Measurements from ENCODE around the gene MON2.
"Not testable (repeated sequence)": the region's sequence is repeated elsewhere in the genome, so short reads cannot be mapped to it uniquely, and the experiment has no call there.

Gene MON2

DNA sequence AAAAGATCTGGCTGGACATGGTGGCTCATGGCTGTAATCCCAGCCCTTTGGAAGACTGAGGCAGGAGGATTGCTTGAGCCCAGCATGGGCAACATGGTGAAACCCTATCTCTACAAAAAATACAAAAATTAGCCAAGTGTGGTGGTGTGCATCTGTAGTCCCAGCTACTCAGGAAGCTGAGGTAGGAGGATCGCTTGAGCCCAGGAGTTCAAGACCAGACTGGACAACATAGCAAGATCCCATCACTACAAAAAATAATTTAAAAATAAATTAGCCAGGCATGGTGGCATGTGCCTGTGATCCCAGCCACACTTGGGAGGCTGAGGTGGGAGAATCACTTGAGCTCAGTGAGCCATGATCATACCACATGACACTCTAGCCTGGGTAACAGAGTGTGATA is 92.7 kb downstream of the MON2 start:
- DNase-seq, result not testable (repeated sequence)

DNA sequence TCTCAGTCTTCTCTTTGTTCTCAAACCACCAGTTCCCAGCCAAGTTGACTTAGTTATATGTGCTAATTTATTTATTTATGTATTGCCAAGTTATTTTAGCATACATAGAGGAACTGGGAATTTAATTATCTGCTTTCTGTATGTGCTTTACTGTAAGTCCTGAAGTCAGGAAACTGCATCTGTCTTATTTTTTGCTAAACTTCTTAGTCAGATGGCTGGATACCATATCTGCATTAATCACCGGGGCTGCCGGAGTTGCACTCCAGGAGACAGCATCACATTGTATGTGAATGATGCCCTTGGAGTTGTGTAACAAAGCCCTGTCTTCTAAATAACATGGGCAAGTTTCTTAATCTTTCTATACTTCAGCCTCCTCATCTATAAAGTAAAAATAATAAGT is 96.2 kb downstream of the MON2 start:
- DNase-seq, result no peak

DNA sequence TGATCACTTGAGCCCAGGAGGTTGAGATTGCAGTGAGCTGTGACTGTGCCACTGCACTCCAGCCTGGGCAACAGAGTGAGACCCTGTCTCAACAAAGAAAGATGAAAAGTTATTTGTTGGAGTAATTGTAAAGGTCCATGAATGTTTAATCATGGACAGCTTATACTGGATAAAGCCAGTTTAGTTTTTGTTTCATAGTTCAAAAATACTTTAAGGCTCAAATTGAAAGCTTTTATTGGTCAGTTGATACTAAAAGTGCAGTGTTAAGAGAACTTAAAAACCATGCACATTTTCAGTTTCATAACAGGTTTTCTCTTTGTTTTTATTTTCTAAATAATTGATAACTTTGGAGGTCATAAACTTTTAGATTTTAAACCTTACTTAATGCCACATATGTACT is 108.4 kb downstream of the MON2 start:
- no peak for DNase-seq

DNA sequence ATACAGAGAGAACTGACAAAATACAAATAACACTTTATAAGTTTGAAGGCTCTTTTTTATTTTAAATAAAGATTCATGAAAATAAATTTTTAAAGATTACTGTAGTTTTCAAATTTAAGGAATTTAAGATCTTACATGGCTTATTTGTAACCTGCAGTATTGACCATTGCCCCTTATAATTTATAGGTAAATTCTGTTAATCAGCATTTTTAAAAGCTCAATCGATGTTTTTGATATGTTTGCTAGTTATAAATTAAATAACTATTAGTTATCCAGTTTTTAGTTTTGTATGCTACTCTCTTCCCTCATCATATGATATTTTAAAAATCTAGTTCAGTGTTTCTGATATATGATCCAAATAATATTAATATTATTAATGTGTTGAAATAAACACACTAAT is 109.9 kb downstream of the MON2 start:
- DNase-seq, result no peak

DNA sequence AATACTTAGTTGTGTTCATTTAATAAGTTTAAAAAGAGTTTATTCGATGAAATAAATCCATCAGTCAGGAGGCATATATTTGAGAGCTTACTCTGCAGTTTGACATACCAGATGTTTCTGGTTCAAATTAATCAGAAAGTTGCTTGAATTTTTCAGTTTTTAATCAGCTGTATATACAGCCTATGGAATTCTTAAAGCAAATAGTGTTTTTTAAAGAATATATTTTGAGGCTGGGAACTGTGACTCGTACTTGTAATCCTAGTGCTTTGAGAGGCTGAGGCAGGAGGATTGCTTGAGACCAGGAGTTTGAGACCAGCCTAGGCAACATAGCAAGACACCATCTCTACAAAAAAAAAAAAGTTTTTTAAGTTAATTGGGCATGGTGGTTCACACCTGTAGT is 112.1 kb downstream of the MON2 start:
- DNase-seq, result no peak

DNA sequence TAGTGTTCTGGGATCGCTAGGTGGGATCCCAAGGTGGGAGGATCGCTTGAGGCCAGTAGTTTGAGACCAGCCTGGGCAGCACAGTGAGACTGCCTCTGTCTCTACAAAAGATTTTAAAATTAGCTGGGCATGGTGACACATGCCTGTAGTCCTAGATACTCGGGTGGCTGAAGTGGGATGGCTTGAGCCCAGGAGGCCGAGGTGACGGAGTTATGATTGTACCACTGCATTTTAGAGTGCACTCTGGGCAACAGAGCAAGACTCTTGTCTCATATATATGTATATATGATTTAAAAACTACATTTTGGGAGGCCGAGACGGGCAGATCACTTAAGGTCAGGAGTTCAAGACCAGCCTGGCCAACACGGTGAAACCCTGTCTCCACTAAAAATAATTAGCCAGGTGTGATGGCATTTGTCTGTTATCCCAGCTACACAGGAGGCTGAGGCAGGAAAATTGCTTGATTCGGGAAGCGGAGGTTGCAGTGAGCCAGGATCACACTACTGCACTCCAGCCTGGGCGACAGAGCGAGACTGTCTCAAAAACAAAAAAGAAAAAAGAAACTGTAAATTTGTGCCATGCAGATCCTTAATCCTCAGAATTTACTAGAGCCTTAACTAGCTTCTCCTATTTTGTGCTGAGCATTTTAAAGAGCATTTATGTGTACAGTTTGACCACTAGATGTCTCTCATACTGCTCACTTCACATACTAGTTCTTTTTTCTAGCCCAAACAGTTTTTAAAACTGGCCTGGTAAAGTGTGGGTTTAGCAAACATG is 114.8 kb downstream of the MON2 start:
- peak; percentile 31 for DNase-seq

DNA sequence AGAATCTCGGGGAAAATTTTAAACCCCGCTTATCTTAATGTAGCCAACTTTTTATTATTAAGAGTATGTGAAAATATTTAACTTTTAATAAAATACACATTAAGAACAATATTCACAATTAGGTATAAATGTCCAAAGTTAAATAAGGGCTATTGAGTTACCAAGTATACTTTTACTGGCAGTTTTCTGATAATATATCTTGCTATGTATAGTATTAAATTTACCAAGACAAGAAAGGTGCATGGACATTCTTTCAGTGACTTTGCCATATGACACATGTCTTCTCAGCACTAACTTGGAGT is 115.4 kb downstream of the MON2 start:
- DNase-seq, result no peak

DNA sequence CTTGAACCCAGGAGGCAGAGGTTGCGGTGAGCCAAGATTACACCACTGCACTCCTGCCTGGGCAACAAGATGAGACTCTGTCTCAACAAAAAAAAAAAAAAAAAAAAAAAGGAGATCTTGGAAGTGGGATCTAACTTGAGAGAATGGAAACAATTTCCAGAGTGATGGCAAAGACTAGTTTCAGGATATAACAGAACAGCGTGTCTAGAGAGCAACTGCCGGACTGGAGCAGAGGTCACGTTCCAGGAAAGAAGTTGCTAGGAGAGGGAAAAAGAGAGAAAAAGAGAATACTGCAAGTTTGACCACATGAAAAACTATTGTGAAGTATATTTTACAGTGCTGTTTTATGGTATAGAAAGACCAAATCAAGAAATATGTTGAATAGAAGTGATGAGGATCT is 118.0 kb downstream of the MON2 start:
- no peak for DNase-seq

DNA sequence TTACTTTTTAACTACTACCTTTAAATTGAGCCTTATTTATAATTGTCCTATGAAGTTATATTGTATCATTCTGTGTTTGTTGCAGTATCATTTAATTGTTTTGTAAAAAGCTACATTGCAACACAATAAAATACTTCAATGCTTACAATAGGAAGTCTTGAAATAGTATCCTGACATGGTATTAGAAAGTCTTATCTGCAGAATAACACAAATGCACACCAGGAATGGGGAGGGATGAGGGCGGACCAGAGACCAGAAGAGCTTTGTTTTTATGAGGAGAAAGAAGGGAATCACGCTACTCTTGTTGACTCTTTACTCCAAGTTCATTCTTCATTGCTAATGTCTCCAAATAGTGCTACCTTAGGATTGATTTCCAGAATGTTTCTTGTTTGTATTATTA is 120.2 kb downstream of the MON2 start:
- DNase-seq, result no peak

DNA sequence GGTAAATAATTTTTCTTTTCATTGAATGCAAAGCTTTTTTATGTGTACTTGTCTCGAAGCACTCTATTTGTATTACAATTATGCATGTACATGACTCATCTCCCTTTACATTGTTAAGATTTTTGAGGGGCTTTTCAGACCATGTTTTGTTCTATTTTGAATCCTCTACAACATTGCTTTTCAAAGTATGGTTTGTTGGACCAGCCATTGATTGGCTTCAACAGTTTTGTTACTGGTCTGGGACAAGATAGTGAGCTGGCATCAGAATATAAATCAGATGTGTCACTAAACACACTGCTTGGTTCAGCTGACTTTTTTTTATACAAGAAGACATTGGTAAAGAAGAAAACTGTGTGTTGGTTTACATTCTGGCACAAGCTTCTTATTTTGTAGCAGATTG is 122.3 kb downstream of the MON2 start:
- DNase-seq, result no peak

DNA sequence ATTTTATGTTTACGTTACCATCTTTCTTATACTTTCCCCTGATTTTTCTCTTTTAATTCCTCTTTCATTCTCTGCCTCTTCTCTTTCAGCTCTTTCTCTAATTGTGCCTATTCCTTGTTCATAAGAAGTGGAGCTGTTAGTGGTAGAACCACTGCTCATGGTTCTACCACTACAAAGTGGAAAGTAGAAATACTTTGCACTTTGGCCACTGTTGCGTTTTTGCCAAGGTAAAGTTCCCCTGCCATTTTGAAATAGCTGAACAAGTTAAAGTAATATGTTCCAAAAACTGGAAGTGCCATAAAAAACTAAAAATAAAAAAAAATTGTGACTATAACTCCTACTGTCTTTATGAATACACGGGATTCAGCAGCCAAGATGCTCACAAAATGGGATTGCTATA is 130.6 kb downstream of the MON2 start:
- no peak for DNase-seq

DNA sequence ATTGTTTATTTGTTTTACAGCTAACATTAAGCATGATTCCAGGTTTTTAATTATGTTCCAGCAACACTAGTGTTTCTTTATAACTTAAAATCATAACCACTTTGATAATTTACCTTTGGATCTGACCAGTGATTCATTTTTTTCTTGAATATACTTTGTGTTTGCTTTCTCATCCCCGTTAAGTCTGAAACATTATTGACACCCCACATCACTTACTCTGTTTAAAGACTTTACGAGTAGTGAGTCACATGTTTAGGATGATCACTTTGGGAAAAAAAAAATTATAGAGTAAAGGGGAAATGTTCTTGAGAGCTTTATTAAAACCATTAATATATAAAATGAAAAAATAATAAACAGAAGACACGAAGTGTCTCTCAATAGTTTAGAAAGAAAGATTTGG is 132.2 kb downstream of the MON2 start:
- no peak for DNase-seq

DNA sequence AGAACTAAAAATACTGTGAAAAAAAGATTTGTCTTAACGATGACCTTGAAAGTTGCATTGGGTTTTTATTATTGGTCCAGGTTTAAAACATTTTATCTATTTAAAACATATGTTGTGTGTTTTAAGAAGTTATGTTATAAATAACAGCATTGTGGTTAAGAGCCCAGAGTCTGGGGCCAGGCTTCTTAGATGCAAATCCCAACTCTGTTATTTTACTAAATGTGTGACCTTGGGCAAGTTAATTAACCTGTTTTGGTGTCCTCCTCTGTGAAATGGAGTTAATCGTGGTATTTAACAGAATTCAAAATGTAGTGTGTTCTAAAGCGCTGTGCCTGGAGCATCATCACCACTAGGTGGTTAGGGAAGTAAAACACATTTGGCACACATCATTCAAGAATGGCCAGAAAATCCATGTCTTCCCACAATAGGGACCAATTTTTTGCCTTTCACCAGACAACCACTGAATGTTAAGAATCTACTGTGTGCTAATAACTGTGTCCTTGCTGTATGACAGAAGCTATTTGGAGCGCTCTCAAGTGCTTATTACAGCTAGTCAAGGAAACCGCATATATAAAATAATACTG is 133.3 kb downstream of the MON2 start:
- peak; percentile 10 for DNase-seq

DNA sequence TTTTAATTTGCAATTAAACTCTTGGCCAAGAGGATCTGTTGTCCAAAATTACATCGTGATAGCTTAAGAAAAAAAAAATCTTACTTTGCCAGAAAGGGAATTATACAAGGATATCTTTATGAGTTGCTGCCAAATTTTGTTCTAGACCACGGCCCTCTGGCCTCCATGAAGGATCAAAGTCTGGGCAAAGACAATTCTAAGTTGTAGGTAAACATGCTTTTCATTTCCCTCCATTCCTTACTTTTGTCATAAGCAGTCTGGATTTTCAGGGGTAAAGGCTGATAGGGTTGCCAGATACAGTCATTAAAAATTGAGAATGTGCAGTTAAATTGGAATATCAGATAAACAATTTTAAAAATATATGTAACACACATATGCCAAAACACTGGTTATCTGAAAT is 135.1 kb downstream of the MON2 start:
- no peak for DNase-seq

DNA sequence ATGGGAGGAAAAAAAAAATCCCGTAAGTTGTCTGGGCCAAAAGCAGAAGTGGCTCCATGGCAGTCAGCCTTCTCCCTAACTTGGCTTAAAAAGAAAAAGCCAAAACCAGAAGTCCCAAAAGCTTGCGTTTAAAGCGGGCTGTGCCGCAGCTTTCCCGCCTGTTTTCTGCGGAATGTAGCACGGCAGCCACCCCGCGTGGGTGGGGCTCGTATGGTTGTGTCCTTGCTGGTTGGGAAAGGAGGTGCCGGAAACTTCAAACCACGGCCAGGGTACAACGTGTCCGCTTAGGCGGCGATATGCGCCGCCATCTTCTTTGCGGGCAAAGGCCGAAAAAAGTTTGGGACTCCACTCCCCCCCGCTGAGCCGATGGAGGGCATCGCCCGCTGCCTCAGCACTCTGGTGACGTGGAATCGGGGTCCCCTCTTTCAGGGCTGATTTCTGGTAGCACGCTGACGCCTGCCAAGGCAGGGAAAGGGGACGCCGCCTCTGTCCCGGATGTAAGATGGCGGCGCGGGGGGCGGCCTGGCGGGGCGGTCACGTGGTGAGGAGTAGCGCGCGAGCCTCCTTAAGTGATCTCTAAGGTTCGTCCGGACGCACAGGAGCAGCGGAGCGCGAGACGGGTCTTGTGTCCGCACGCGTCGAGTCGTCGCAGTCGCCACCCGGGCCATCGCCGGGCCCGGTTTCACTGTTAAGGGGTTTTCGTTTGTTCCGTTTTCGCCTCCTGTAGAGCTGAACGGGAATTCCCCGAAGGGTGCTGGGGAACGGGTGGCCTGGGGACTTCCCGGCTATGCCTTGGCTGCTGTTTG is 135.8 kb downstream of the MON2 start:
- peak; percentile 93 for DNase-seq

DNA sequence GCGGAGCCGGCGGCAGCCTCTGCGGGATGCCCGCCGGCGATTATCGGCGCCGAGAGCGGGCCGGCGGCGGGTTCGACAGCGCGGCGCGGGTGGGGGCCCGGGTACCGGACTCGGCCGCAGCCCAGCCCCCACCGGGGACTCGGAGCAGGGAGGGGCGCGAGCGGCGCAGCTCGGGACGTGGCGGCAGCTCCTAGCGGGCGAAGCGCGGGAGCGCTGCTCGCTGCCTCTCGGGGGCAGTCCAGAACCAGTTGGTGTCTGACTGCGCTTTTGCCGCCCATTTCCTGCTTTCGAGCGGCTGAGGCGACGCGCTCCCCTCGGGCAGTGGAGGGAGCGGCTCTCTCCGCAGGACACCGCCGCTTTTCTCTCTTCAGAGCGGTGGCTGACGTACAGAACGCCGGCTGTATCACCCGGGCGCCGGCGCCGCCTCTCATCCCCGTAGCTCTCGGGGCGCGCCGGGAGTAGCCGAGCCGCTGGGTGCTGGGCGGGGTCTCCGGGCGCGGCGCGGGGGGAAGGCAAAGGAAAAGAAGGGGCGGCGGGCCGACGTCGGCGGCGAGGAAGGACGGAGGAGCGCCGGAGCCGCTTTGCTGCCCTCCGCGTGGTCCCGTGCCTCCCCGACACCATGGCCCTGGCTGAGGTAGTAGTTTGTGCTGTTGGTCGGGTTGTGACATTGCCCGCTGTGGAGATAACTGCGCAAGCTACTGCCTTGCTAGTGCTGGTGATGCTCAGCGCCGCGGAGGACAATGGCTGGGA is 136.6 kb downstream of the MON2 start:
- DNase-seq, result peak; percentile 67

DNA sequence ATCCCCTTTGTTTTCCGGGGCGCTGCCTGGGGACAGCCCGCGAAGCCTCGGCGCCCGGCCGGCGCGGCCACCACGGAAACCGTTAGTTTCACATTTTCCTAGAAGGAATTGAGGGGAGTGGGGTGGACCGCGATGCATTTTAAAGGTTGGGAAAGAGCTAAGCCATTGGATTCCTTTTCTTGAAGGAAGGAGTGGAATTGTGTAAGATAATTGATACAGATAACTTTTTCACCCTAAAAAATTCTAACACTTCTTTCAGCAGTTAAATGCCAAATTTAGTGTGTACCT is 137.1 kb downstream of the MON2 start:
- no peak for DNase-seq

DNA sequence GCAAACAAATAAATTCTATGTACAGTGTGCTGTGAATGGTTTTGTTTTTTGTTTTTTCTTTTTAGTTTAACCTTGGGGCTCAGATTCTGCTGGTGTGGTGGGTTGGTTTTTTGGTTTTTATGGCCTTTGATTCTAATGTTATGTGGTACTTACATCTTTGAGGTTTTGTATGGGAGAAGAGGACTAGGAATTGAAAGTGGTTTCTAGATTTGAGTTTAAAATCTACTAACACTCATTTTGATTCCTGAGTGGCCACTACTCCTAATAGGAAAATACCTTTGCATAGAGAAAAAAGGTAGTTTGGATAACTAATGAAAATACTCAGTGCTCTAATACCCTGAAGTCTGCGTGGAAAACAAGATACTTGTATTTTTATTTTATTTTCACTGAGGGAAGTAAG is 137.7 kb downstream of the MON2 start:
- DNase-seq, result no peak

DNA sequence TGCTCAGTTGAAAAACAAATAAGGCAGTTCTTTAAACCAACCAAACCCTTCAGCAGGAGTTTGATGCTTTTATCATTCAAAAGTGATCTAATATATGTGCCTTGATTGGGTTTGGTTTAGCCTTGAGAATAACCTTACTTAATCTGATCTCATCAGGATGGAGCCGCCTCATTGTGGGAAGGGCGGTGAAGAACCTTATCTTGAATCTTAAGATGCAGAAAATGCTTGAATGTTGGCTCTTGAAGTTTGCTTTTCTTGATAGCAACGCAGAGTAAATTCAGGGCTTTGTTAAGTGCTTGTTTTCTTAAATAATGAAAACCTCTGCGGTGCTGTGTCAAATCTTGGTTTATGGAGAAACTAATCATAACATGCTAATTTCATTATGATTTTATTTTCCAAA is 138.2 kb downstream of the MON2 start:
- no peak for DNase-seq

DNA sequence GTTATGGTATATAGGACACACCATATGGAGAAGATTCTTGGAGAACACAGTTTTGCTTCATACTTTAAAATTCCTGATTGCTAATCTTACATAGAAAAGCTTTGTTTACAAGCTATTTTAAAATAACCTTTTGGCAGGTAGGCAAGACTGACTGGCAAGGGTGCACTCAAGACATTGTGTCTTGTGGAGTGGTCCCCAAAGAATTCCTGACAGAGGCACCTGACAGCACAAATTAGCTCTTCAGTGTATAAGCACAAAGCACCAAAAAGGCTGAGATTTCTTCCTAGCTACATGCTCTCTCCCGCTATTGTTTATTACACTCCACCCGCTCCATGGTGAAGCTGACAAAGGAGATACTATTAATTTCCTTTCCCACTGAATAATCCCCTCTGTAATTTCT is 139.4 kb downstream of the MON2 start:
- no peak for DNase-seq

DNA sequence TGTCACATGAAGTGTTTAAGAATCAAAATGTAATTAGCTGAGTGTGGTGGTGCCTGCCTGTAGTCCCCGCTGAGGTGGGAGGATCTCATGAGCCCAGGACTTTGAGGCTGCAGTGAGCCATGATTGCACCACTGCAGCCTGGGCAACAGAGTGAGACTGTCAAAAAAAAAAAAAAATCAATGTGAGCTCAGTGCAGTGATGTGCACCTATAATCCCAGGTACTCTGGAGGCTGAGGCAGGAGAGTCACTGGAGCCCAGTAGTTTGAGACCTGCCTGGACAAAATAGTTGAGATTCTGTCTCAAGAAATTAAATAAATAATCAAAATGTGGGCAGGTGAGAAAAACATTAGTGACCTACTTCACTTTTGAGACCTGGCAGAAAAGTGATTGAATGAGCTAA is 140.0 kb downstream of the MON2 start:
- DNase-seq, result no peak

DNA sequence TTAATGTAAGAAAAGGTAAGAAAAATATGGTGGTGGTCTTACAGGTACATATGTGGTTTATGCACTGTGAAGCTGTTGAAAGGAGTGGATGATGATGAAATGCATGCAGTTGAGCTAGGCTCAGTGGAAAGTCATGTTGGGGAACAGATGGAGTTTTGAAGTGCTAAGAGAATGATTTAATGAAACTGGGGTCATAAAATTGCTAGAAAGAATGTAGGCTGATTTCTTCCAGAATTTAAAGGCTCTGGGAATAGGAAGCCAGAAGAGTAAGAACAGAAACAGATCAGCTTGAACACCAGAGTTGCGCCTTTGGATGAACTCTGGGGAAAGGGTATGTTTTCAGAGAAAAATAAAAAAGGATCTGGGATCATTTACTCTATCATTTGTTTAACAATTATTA is 146.5 kb downstream of the MON2 start:
- no peak for DNase-seq

DNA sequence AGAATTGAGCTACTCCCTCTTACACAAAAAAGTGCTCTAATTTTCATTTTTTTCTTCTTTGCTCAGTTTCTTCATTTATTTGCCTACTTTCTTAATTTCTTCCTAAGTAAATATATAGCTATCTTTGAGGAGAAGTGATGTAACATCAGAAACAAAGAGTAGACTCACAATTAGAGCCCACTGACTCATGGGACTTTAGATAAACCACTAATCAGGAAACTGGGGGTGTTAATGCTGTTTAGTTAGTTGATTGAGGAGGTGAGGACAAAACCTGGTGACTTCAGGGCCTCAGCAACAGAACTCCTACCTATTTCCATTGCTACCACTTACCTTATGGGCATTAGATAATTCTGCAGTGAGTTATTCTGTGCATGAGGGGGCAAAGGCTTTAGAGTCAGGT is 151.7 kb downstream of the MON2 start:
- DNase-seq, result no peak

DNA sequence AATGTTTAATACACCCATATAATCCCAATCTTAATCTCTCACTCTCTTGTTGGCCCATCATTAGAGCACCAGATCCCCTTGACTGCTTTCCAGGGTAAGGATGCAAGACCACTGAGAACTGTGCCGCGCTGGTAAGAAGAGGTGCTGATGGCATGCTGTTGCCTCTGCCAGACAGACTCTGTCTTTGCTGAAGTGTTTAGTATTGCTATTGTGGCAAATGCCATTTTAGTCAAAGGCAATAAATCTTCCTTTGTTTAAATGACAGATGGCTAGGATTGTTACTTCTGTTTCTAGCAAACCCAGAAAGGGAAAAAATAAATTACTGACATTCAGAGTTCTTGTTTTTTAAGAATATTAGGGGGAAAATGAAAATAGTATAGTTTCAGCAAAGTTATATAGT is 152.3 kb downstream of the MON2 start:
- no peak for DNase-seq

Data from NCI-H2227 treated with DMSO at 0.1 percent for 48 hours (cell line).